A549 (cell line): ENCODE data around the gene TMEM63C.

Experiments used
- CHD2 ChIP-seq: fragments of 150-350 bp; IDR thresholded peaks from 2 replicates; pipeline ENCODE4 v1.6.1; 2014; ENCODE audit warnings: low read length; ENCODE audit not compliant: partially characterized antibody
- EP300 ChIP-seq, 2 experiments: fragments of >200 bp; sonication (Bioruptor Twin); formaldehyde crosslinking; IDR thresholded peaks; 2 replicates in 1 of 2; 3 replicates in 1 of 2; pipeline ENCODE4 v1.6.1; 2016 to 2017
- ESRRA ChIP-seq: fragments of 150-350 bp; IDR thresholded peaks from 2 replicates; pipeline ENCODE4 v1.6.1; 2014; ENCODE audit warnings: mild to moderate bottlenecking, low read length, borderline replicate concordance
- JUN ChIP-seq, 2 experiments: fragments of >200 bp; sonication (Bioruptor Twin); formaldehyde crosslinking; IDR thresholded peaks; 2 replicates in 1 of 2; 3 replicates in 1 of 2; pipeline ENCODE4 v1.6.1; 2016 to 2017
- JUNB ChIP-seq: fragments of >200 bp; sonication (Bioruptor Twin); formaldehyde crosslinking; IDR thresholded peaks from 2 replicates; pipeline ENCODE4 v1.6.1; 2016
- MAZ ChIP-seq: fragments of 150-350 bp; IDR thresholded peaks from 2 replicates; pipeline ENCODE4 v1.6.1; 2014; ENCODE audit warnings: antibody characterized with exemption, low read depth, low read length, borderline replicate concordance
- MYC ChIP-seq: IDR thresholded peaks from 2 replicates; pipeline ENCODE4 v1.6.1; 2012; ENCODE audit warnings: mild to moderate bottlenecking, inconsistent platforms, low read length, improper control_type of control experiment, borderline replicate concordance
- NPAS2 ChIP-seq: fragments of 250-450 bp; sonication (Bioruptor Pico); IDR thresholded peaks from 2 replicates; pipeline ENCODE4 v1.8.0; 2022; ENCODE audit warnings: mild to moderate bottlenecking, moderate library complexity, borderline replicate concordance
- POLR2A ChIP-seq: IDR thresholded peaks from 2 replicates; pipeline ENCODE4 v1.6.1; 2012; ENCODE audit warnings: mild to moderate bottlenecking, low read length
- RNF2 ChIP-seq: fragments of 200-600 bp; sonication (generic); IDR thresholded peaks from 2 replicates; pipeline ENCODE4 v1.6.1; 2016; ENCODE audit warnings: low read depth, mild to moderate bottlenecking, antibody characterized with exemption, moderate library complexity, borderline replicate concordance
- TF ChIP-seq, protein P1 (sequence below): fragments of >200 bp; sonication (Bioruptor Twin); formaldehyde crosslinking; IDR thresholded peaks from 3 replicates; pipeline ENCODE4 v1.5.1; 2016
- TF ChIP-seq, protein P2 (sequence below): IDR thresholded peaks from 2 replicates; pipeline ENCODE4 v1.6.1; 2012

GRCh38 chr14:77205566-77205965 lies 24.0 kb downstream of the TMEM63C start:
- TF ChIP-seq, protein P1, sequence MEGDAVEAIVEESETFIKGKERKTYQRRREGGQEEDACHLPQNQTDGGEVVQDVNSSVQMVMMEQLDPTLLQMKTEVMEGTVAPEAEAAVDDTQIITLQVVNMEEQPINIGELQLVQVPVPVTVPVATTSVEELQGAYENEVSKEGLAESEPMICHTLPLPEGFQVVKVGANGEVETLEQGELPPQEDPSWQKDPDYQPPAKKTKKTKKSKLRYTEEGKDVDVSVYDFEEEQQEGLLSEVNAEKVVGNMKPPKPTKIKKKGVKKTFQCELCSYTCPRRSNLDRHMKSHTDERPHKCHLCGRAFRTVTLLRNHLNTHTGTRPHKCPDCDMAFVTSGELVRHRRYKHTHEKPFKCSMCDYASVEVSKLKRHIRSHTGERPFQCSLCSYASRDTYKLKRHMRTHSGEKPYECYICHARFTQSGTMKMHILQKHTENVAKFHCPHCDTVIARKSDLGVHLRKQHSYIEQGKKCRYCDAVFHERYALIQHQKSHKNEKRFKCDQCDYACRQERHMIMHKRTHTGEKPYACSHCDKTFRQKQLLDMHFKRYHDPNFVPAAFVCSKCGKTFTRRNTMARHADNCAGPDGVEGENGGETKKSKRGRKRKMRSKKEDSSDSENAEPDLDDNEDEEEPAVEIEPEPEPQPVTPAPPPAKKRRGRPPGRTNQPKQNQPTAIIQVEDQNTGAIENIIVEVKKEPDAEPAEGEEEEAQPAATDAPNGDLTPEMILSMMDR: no peak
- TF ChIP-seq RNF2 (no peak), CHD2 (no peak), JUN (IDR thresholded peaks at IDR 0.05) (no peak), EP300 (IDR thresholded peaks at IDR 0.05) (no peak), NPAS2 (no peak), JUNB (no peak), MAZ (no peak), ESRRA (no peak), MYC (no peak), POLR2A (no peak)
- TF ChIP-seq, protein P2, sequence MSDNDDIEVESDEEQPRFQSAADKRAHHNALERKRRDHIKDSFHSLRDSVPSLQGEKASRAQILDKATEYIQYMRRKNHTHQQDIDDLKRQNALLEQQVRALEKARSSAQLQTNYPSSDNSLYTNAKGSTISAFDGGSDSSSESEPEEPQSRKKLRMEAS: no peak
